Mesenteric fat pad (tissue), 1 donor: ENCODE results near the gene CSF2RB. TPM values are rescaled to one million over a fixed set of nuclear protein-coding genes. Genes with fewer than 3 reads are reported as not detected.

Source experiments
- DNase-seq: peaks from one replicate; pipeline ENCODE4 v3.0.0-alpha.2; 2020; ENCODE audit warnings: low spot score
- total RNA-seq: library from RNA; stranded (reverse); fragmentation: NEBNext Ultra II Directional; extraction: Animal tissue kit (Norgen Biotek cat#: 25700); gene quantifications from one replicate; pipeline ENCODE4 v1.2.1, GENCODE V29; 2021
- donor health status: DM: yes; HTN: yes; CAD: no.

The CSF2RB gene
- total RNA-seq, 1 donor from 2014 or later, result 13.3 TPM

DNA sequence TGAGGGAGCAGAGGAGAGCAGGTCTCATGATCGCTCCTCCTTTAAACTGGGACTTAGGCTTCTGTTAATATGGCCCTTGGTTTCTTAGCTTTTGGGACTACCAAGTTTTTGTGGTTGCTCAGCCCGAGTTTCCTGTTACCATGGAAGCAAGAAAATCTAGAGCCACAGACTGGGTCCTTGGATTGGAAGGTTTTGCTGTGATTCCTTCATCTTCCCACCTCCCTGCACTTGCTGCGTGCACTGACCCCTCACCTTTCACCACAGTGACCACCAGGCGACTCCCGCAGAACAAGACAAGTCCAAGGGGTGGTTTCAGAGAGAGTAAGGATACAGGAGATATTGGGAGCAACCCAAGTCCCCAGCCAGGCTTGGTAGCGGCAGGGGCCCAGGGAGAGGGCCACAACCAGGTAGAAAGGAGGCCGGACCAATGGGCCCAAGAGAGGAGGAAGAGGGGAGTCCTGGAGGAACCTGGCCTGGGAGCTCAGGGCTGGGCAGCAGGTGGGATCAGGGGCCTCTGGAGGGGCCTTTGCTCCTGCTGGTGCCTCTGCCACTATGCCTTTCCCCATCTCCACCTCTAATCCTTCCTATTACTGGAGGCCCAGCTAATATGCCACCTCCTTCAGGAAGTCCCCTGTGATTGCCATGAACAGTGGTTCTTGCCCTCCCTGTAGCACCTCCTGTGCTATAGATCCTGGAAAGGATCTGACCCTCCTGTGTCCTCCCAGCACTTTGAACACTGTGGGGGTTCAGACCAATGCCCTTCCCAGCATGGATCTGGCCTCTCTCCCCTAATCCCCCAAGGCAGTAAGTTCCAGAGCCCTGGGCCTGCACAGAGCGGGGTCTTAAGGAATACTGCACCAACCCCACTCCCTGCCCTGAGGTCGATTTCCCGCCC is 21.2 kb downstream of the CSF2RB start:
- no peak for DNase-seq

DNA sequence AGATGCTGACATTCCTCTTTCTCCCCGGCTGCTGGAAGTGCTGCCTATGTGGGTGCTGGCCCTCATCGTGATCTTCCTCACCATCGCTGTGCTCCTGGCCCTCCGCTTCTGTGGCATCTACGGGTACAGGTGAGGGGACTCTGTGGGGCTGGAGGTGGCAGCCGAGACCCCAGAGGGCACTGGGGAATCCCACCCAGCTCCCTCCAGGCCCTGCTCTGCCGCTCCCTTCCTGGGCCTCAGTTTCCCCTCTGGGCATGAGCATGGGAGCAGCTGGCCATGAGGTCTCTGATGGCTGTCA is 21.8 kb downstream of the CSF2RB start:
- DNase-seq, result no peak

DNA sequence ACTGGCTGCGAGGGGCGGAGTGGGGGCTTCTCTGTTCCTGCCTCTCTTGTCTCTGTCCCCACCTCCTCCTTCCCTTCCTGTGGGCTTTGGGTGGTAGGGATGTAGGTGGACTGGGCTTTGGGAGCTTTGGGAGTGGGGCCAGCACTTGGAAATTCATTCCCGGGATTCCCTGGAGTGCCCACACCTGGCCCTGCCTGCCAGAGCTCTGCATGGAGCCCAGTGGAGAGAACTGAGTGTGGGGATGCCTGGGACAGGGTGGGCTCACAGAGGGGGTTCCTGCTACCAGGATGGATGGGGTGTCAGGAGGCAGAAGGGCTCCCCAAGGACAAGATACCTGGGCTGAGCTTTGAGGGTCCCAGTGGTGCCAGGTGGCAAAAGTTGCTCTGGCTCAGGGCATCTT is 22.3 kb downstream of the CSF2RB start:
- DNase-seq, result no peak

DNA sequence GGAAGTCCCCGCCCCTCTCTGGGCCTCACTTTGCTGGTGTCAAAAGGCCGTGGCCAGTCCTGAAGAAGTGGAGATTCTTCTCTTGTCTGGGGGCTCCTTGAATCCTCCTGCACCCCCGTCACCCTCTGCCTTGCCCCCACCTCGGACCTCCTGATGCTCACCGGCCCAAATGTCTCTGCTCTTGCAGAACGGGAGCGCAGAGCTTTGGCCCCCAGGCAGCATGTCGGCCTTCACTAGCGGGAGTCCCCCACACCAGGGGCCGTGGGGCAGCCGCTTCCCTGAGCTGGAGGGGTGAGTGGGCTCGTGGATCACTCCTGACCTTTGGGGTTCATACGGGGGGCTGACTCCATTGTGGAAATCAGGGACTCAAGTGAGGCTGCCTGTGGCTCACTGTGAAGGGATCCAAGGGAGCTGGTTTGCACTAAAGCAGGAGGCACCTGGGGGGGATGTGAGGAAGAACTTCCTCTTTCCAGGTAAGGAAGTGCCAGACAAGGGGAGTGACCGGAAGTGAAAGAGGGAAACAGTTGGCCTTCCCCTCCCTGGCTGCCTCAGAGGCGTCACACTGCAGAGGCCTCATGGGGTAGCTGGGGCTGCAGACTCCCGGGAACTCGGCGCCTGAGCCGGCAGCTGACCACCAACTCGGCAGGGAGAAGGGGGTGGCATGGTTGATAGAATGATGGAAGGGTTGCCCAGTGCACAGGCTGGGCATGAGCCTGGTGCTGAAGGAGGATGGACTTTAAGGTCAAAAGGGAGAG is 23.1 kb downstream of the CSF2RB start:
- no peak for DNase-seq

DNA sequence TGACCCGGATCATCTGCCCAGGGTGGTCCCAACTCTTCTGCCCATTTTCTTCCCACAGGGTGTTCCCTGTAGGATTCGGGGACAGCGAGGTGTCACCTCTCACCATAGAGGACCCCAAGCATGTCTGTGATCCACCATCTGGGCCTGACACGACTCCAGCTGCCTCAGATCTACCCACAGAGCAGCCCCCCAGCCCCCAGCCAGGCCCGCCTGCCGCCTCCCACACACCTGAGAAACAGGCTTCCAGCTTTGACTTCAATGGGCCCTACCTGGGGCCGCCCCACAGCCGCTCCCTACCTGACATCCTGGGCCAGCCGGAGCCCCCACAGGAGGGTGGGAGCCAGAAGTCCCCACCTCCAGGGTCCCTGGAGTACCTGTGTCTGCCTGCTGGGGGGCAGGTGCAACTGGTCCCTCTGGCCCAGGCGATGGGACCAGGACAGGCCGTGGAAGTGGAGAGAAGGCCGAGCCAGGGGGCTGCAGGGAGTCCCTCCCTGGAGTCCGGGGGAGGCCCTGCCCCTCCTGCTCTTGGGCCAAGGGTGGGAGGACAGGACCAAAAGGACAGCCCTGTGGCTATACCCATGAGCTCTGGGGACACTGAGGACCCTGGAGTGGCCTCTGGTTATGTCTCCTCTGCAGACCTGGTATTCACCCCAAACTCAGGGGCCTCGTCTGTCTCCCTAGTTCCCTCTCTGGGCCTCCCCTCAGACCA is 24.0 kb downstream of the CSF2RB start:
- DNase-seq, result no peak

DNA sequence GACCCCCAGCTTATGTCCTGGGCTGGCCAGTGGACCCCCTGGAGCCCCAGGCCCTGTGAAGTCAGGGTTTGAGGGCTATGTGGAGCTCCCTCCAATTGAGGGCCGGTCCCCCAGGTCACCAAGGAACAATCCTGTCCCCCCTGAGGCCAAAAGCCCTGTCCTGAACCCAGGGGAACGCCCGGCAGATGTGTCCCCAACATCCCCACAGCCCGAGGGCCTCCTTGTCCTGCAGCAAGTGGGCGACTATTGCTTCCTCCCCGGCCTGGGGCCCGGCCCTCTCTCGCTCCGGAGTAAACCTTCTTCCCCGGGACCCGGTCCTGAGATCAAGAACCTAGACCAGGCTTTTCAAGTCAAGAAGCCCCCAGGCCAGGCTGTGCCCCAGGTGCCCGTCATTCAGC is 24.6 kb downstream of the CSF2RB start:
- no peak for DNase-seq

DNA sequence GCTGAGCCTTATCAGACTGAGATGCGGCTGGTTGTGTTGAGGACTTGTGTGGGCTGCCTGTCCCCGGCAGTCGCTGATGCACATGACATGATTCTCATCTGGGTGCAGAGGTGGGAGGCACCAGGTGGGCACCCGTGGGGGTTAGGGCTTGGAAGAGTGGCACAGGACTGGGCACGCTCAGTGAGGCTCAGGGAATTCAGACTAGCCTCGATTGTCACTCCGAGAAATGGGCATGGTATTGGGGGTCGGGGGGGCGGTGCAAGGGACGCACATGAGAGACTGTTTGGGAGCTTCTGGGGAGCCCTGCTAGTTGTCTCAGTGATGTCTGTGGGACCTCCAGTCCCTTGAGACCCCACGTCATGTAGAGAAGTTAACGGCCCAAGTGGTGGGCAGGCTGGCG is 25.5 kb downstream of the CSF2RB start:
- no peak for DNase-seq

DNA sequence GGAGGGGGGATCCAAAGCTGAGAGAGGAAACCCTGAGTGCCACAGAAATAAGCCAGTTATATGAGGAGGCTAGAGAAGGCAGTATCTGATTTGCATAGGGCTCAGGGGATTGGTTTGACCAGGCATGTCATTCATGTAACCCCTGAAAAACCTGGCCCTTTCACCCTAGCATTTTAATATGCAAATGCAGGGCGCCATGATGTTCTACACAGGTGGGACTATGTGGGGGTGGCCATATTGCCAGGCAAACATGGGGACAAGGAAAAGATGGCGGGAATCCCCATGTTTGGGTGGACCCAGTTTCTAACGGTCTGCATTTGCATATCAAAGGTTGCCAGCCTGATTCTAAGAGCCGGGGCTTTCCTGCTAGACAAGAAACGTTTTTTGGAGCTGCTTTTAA is 27.2 kb downstream of the CSF2RB start:
- DNase-seq, result no peak

DNA sequence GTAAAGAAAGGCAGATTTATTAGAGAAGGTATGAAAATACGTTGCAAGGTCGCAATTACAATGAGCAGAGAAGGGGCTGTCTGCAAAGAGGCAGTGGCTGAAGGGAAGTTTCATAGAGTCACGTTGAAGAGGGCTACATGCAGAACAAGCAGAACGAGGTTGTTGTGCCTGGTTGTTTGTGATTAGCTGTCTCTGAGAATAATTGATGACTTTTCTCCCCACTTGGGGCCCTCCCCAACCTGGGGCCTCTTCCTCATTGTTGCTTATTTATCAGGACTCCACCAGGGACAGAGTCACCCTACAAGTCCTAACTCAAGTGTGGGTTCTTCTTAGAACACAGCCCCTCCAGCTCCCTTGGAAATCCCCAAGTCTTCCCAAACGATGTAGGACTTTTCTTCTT is 29.1 kb downstream of the CSF2RB start:
- DNase-seq, result no peak

DNA sequence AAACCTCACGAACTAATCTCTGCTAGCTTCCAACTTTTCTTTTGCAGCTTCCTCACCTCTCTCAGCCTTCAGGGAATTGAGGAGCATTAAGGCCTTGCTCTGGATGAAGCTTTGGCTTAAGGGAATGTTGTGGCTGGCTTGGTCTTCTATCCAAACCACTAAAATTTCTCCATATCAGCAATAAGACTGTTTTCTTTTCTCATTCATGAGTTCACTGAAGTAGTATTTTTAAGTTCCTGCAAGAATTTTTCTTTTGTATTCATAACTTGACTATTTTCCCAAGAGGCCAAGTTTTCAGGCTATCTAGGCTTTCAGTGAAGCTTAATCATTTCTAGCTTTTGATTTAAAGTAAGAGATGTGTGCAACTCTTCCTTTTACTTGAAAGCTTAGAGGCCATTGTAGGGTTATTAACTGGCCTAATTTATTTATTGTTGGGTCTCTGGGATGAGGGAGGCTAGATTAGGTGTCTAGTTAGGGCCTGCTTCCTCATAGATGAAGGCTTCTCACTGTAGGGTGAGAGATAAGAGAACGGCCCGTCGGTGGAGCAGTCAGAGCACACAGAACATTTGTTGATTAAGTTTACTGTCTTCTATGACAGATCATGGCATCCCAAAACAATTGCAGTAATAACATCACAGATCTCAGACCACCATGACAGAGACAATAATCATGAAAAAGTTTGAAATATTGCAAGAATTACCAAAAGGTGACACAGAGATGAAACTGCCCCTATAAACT is 33.2 kb downstream of the CSF2RB start:
- DNase-seq, result no peak

DNA sequence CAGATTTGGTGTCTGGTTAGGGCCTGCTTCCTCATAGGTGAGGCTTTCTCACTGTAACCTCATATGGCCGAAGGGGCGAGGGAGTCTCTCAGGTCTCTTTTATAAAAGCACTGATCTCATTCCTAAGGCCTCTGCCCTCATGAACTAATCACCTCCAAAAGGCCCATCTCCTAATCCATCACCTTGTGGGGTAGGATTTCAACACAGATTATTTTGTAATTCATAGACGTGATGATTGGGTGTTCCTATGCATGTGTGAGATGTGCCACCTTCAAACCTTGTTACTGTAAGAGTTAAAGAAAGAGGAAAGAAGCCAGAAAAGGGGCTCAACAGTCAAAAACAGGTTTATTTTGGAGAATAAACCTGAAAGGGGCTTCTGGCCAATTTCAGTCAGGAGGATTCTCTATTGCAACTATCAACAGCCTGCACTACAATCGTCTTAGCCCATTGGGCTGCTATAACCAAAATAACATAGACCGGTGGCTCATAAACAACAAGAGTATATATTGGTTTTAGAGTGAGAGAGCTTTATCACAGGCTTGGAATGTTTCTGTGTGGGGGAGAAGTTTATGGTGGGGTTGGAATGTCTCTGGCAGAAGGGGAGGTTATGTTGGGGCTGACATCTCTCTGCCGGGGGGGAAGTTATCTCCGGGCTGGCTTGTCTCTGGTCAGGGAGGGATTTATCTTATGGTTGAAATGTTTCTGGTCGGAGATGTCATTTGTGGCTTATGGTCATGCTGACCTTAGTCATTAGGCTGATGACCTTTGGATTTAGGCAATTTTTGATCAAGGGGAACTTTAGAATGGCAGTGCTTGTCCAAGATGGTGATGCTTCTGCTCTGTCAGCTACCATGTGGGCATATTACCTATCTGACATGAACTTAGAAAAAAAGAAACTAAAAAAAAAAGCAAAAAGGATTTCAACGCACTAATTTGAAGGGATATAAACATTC is 35.1 kb downstream of the CSF2RB start:
- DNase-seq, result no peak

DNA sequence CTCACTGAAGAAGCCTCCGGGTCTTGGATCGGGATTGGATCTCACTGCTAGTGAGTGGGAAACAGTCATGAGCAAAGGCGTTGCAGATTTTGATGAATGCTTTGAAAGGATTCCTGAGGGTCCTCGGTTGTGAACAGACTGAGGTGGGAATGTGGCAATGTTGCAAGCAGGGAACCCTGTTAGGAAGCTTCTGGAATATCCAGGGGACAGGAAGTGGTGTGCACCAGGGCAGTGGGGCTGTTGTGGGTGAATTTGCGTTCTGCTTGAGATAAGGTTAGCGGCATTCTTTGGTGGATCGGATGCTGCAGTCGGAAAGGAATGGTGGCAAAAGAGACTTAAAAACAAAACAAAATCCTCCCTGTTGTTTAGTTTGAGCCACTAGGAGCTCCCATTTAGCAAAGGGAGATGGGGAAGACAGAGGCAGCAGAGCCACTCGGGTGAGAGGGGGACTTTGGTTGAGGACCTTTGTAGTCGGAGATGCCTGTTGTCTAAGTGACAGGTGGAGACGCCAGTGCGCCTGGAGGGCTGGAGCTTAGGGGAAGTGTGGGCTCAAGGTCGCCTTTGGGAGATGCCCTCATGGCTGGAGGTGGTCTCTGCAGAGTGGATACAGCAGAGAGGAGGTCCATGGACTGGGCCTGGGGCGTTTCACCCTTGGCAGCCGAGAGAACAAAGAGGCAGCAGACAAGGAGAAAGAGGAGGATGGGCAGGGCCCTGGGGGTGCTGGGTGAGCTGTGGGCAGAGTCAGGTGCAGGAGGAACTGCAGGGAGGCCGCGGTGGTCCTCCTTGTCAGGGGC is 37.6 kb downstream of the CSF2RB start:
- peak; percentile 81 for DNase-seq

DNA sequence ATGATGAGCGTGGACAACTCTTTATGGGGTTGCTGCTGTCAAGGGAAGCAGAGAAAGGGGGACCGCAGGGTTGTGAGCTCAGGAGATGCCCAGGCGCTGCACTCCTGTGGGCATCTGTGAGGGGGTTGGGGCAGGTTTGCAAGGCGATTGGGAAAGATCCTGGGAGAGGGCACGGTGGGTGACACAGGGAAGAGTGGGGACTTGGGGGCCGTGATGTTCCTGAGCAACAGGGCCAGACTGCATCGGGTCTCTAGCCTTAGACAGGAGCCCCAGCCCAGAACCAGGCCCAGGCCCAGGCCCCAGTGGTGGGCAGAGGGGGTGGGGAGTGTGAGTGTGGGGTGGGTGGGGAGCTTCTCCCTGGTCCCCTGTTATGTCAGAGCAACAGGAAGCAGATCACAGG is 38.3 kb downstream of the CSF2RB start:
- peak; percentile 69 for DNase-seq

DNA sequence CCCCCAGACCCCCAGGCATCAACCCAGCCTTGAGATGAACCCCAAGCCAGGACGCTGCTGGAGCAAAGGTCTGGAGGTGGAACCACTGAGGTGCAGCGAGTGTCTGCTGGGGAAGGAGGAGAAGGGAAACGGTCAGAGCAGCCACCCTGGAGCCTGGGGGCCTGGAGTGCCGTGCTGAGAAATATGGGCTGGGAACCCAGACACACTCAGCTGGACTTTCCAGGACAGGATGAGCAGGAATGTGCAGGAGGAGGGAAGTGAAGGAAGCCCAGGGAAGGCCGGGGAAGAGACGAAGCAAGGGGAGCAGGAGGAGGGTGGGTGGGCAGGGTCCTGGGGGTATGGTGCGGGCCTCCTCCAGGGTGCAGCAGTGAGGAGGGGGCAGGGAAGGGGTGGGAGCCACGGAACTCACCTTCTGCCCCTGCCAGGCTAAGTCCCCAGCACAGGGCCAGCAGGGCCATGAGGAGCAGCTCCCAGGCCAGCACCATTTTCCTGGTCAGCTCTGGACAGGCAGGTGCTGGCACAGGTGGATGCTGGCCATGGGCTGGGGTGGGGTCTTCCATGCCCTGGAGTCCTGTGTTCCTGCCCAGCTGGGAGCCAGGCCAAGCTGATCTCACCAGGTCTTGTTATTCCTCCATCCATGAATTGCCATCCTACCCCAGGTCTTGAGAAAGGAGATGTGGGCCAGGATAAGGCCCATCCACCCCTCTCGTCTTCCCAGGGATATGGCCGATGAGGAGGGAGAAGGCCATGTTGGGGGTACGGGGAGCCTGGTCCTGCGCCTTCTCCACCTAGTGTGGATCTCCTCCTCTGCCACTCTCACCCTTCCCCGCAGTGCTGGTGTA is 40.0 kb downstream of the CSF2RB start:
- no peak for DNase-seq

DNA sequence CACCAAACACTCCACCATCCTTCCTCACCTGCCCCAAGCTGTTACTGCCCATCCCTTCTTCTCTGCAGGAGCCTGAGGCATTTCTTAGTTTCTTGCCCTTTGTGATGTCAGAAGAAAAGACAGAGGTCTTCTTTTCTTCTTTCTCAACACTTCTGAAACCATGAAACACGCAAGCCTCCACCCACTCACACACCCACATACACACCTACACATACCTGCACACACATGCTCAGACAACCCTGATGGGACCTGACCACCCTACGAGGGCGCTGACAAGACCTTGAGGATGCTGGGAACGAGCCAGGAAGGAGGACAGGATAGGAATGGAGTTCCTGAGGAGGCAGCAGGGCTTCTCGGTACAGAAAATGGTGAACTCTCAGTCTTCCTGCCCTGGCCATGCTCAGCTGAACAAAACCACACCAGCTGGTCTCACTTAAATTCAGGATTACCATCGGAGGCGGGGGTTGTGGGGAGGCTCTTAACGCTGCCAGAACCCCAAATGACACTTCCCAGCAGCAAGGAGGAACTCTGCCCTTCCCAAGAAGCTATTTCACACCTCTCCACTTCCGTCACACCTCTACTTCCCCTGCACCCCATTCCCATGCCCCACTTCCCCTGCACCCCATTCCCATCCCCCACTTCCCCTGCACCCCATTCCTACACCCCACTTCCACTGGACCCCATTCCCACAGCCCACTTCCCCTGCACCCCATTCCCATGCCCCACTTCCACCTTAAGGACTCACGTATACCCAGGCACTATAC is 41.0 kb downstream of the CSF2RB start:
- DNase-seq, result no peak

DNA sequence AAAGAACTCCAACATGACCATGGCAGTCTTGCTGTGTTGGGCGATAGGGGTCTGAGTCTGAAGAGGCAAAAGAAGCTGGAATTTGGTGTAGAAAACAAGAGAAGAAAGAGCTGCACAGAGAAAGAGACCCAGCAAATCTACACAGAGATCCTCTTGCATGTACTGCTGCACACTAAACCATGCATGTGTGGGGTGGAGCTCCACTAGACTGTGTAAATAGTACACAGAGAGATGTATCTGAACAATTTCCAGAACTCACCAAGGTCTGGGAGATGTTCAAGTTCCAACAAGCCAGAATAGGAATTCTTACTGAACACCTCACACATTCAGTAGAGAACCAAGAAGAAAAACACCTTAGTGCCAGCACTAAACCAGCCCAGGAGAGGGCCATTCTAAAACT is 42.3 kb downstream of the CSF2RB start:
- DNase-seq, result no peak

DNA sequence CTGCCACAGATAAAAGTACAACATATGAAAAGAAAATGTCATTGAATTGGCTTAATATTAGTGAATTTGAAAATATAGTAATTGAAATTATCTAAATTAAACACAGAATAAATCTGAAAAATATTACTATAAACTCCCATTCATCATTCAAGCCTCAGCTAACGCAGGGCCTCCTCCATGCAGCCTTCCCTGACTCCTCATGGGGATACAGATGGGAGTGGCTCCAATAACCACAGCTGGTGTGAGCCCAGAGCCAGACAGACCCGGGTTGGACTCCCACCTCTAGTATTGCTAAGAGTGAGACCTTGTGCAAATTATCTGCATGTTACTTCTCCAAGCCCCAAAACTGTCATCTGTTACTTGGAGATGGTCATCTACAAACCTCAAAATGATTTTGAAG is 44.9 kb downstream of the CSF2RB start:
- DNase-seq, result no peak

DNA sequence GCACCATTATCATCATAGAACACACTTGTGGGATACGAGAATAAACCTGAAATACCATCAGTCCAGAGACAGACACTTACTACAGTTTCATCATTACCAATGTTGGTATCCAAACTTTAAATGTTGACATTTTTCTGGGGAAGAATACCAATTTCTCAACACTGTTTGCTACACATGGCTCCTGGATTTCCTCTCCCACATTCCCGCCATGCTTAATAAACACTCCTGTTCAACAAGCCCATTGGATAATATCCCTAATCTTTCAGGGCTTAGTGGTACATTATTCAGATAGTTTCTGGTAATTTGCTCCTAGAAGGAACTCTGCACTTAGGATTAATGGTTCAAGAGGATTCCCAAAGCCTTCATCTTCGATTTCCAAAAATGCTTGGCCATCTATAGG is 48.2 kb downstream of the CSF2RB start:
- no peak for DNase-seq
